Activated T-cell treated with anti-CD3 and anti-CD28 coated beads, Interleukin-2, amount 50 U/mL, for 4 hours (primary cell): ENCODE results near the gene ELP1. TPM values are rescaled to one million over a fixed set of nuclear protein-coding genes. Genes with fewer than 3 reads are reported as not detected.
A peak's percentile ranks its signal among the peaks of the same experiment; 100 is the strongest.
"Not testable (repeated sequence)": the region's sequence is repeated elsewhere in the genome, so short reads cannot be mapped to it uniquely, and the experiment has no call there.

Experiments
- ATAC-seq, 2 donors: fragments of 200-7000 bp; cut with Tn5 transposase; one replicate each; pipeline ENCODE4 v1.10.0; 2021
- DNase-seq: peaks from one replicate; pipeline ENCODE4 v3.0.0-alpha.2; 2020
- H3K27me3 Mint-ChIP-seq: one replicate; pipeline ENCODE4 v1.8.0; 2021; ENCODE audit warnings: low read depth, mixed read lengths
- H3K36me3 Mint-ChIP-seq: one replicate; pipeline ENCODE4 v1.8.0; 2022; ENCODE audit warnings: mixed read lengths; ENCODE audit not compliant: insufficient read depth
- H3K4me1 Mint-ChIP-seq: one replicate; pipeline ENCODE4 v1.8.0; 2021; ENCODE audit warnings: low read depth, mixed read lengths
- H3K4me3 Mint-ChIP-seq: one replicate; pipeline ENCODE4 v1.8.0; 2021; ENCODE audit warnings: mild to moderate bottlenecking, moderate library complexity, mixed read lengths
- H3K9me3 Mint-ChIP-seq: one replicate; pipeline ENCODE4 v1.8.0; 2021; ENCODE audit warnings: mixed read lengths
- total RNA-seq, 3 donors: library from RNA; stranded (reverse); gene quantifications; one replicate each; pipeline ENCODE4 v1.2.1, GENCODE V29; 2021

ELP1 gene
- total RNA-seq, 3 donors from 2014 or later: 30.1 to 33.2 (median 32.8) TPM

DNA sequence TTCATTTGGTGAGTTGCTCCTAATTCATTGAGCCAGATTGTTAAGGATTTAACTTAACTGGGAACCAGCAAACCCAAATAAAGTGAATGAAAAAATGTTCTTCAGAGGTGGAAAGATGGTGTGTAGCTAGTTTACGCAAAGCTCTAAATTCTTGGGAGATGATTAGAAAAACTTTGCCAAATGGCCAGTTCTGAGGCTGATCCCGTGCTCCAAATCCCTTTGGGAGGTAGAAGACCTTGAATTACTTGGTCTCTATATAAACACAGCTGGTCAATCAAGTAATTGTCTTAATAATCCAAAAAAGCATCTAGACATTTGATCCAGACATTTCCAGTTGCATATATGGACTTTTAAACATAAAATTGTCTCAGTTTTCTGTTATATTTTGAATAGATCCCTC, 89.5 kb downstream of the ELP1 start:
- Mint-ChIP-seq H3K27me3 (no peaks in the 10 kb centered on the region), H3K9me3 (no peaks in the 10 kb centered on the region), H3K4me1 (peaks cover 11% of the 10 kb centered on the region), H3K36me3 (no peaks in the 10 kb centered on the region), H3K4me3 (no peak overlapping the region)
- no peak for ATAC-seq
- DNase-seq: no peak

DNA sequence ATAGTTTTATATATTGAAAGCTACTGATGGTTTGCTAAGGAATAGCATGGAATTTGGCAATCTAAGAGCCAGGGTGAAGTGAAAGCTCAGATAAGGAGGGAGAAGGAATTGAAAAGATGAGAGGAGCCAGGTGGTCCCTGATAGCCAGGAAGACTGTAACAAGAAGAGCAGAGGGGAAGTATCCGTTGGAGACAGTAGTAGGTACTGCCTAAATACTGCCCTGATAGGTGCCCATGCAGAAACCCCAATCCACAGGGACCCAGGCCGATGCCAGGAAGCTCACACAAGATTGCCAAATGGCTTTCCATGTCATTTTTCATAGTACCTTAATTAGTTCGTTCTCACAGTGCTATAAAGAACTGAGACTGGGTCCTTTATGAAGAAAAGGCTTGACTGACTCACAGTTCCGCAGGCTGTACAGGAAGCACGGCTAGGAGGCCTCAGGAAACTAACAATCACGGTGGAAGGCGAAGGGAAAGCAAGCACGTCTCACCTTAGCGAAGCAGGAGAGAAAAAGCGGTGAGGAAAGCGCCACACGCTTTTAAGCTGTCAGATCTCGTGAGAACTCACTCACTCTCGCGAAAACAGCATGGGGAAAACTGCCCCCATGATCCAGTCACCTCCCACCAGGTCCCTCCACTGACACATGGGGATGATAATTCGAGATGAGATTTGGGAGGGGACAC, 91.2 kb downstream of the ELP1 start:
- peak overlapping the region; percentile 13 for H3K4me3 Mint-ChIP-seq
- H3K27me3 Mint-ChIP-seq: no peaks in the 10 kb centered on the region
- H3K4me1 Mint-ChIP-seq: peaks cover 11% of the 10 kb centered on the region
- DNase-seq (no peak), ATAC-seq (no peak)
- no peaks in the 10 kb centered on the region for H3K9me3 Mint-ChIP-seq
- no peaks in the 10 kb centered on the region for H3K36me3 Mint-ChIP-seq

DNA sequence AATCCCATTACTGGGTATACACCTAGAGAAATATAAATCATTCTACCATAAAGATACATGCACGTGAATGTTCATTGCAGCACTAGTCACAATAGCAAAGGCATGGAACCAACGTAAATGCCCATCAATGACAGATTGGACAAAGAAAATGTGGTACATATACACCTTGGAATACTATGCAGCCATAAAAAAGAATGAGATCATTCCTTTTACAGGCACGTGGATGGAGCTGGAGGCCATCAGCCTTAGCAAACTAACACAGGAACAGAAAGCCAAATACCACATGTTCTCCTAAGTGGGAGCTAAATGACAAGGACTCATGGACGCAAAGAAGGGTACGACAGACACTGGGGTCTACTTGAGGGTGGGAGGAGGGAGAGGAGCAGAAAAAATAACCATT, 94.4 kb downstream of the ELP1 start:
- DNase-seq, H3K36me3 Mint-ChIP-seq, H3K4me3 Mint-ChIP-seq, H3K27me3 Mint-ChIP-seq, ATAC-seq, H3K9me3 Mint-ChIP-seq: not testable (repeated sequence)
- H3K4me1 Mint-ChIP-seq: peaks cover 11% of the 10 kb centered on the region

DNA sequence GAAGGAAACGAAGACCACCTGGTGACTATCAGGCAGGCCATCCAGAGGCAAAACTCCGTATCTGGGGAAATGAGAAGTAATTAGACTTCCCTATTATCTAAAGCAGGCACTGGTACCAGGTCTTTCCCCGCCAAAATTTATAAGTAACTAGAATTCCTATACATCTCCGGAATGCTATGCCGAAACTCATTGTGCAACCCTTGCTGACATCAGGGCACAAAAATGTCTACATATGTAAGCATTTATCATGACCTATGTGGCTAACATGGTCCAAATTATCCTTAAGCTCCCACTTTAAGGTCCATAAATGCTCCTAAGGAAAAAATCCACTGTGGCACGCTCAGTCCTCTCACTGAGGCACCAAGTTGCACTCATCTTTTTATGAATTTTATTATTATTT, 95.9 kb downstream of the ELP1 start:
- DNase-seq (no peak), ATAC-seq (no peak)
- Mint-ChIP-seq H3K4me1 (peaks cover 9% of the 10 kb centered on the region), H3K9me3 (no peaks in the 10 kb centered on the region), H3K4me3 (no peak overlapping the region), H3K27me3 (no peaks in the 10 kb centered on the region), H3K36me3 (no peaks in the 10 kb centered on the region)

DNA sequence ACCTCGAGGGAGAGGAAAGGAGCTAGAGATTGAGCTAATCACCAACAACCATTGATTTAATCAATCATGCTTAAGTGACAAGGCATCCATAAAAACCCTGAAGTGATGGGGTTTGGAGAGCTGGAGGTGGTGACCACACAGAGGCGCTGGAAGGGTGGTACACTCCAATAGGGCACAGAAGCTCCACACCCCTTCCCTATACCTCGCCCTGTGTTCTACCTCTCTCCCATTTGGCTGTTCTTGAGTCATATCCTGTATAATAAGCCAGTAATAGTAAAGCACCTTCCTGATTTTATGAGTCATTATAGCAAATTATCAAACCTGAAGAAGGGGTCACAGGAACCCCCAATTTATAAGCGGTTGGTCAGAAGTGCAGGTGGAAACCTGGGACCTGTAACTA, 96.4 kb downstream of the ELP1 start:
- H3K4me3 Mint-ChIP-seq: no peak overlapping the region
- no peak for ATAC-seq
- no peaks in the 10 kb centered on the region for H3K27me3 Mint-ChIP-seq
- no peak for DNase-seq
- no peaks in the 10 kb centered on the region for H3K36me3 Mint-ChIP-seq
- peaks cover 4% of the 10 kb centered on the region for H3K4me1 Mint-ChIP-seq
- H3K9me3 Mint-ChIP-seq: no peaks in the 10 kb centered on the region

DNA sequence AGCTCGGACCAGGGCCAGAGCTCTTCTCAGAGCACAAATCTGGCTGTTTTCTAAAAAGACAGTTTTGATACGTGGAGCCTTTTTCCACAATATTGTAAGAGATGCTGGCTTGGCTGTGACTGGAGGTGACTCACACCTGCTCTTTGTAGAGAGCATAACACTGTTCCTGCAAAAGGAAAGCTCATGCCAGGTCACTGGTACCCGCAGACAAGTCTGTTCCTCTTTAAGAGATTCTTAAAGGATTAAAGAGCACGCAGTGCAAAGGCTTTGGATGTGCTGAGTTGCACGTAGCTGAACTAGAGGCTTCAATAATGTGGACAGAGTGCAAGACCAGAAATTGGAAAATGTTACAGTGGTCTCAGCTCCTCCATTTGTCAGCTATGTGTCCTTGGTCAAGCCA, 97.1 kb downstream of the ELP1 start:
- H3K4me3 Mint-ChIP-seq: no peak overlapping the region
- ATAC-seq (no peak), DNase-seq (no peak)
- H3K4me1 Mint-ChIP-seq: no peaks in the 10 kb centered on the region
- H3K36me3 Mint-ChIP-seq: no peaks in the 10 kb centered on the region
- H3K9me3 Mint-ChIP-seq: no peaks in the 10 kb centered on the region
- no peaks in the 10 kb centered on the region for H3K27me3 Mint-ChIP-seq

DNA sequence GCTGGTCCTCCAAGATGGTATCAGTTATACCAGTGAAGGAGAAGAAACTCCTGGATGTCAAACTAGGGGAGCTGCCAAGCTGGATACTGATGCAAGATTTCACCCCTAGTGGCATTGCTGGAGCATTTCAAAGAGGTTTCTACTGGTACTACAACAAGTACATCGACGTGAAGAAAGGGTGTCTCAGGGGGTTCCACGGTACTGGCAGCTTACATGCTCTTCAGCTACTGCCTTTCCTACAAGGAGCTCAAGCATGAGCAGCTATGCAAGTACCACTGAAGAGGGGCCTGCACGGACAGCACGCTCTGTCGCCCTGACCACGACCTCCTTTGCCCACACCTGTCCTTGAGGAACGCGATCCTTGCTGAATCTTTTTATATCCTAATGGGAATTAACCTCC, 97.6 kb downstream of the ELP1 start:
- no peaks in the 10 kb centered on the region for H3K36me3 Mint-ChIP-seq
- no peak overlapping the region for H3K4me3 Mint-ChIP-seq
- H3K9me3 Mint-ChIP-seq: no peaks in the 10 kb centered on the region
- DNase-seq: no peak
- no peaks in the 10 kb centered on the region for H3K4me1 Mint-ChIP-seq
- no peak for ATAC-seq
- H3K27me3 Mint-ChIP-seq: no peaks in the 10 kb centered on the region

DNA sequence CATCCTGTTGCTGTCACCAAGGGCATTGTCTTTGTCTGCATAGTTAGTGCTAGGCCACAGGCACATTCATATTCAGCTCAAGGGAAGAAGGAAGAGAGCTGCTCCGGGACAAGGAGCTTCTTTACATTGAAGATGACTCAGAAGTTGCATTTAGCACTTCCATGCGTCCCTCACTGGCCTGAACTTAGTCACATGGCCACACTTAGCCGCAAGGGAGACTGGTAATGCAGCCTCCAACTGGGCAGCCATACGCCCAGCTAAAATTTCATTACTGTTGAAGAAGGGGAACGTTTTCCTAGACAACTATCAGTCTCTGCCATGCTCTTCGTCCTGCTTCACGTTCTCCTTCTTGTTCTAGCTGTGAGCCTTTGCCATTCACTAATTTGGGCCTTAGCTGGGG, 98.1 kb downstream of the ELP1 start:
- no peak overlapping the region for H3K4me3 Mint-ChIP-seq
- DNase-seq: no peak
- H3K36me3 Mint-ChIP-seq: no peaks in the 10 kb centered on the region

DNA sequence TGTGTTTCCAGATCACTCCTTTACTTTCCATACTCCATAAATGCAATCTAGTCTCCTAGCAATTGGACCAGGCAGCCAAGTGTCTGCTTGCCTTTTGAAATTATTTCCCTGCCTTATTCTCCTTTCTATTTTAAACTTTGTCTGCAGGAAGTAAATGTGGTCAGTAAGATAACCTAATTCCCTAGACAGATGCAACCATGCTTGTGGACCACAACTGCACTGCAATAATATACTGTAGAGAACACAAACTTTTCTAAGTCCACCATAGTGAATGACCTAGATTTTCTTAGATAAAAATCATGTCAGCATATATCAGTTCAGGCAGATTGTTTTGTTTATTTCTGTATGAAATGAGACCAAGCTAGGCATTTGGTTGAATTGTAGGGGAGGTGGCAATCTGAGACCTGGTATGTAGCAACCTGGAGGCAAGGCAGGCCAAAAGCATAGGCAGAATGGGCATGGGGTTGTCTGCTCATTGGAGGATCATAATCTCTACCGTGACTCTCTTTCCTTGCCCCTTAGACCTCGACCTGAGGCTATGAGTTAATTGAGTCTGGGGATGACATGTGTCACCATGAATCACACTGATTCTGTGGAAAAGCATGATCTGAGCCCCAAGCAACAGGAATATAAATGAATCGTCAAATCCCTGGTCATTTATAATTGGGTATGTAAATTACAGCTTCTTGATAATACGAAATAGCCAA, 98.8 kb downstream of the ELP1 start:
- ATAC-seq (no peak), DNase-seq (no peak)
- no peaks in the 10 kb centered on the region for H3K9me3 Mint-ChIP-seq
- H3K36me3 Mint-ChIP-seq: no peaks in the 10 kb centered on the region
- no peak overlapping the region for H3K4me3 Mint-ChIP-seq
- H3K27me3 Mint-ChIP-seq: no peaks in the 10 kb centered on the region
- no peaks in the 10 kb centered on the region for H3K4me1 Mint-ChIP-seq

More for the DNA sequence above, 98.1 kb downstream of the ELP1 start:
- Mint-ChIP-seq H3K9me3 (no peaks in the 10 kb centered on the region), H3K4me1 (no peaks in the 10 kb centered on the region), H3K27me3 (no peaks in the 10 kb centered on the region)
- ATAC-seq: no peak

DNA sequence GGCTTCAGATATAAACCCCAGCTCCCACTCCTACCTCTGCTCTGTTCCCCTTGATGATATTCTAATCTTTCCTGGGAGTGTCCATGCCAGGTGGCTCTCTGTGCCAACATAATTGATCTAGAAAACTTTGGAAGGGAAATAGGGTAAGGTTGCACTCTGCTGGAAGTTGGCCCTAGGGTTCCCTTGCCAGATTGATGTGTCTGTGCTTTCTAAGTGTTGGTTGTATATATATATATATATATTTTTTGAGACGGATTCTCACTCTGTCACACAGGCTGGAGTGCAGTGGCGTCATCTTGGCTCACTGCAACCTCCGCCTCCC, 101.8 kb downstream of the ELP1 start:
- no peak for DNase-seq
- Mint-ChIP-seq H3K4me3 (no peak overlapping the region), H3K36me3 (no peaks in the 10 kb centered on the region), H3K4me1 (no peaks in the 10 kb centered on the region), H3K27me3 (no peaks in the 10 kb centered on the region), H3K9me3 (no peaks in the 10 kb centered on the region)
- ATAC-seq: no peak

DNA sequence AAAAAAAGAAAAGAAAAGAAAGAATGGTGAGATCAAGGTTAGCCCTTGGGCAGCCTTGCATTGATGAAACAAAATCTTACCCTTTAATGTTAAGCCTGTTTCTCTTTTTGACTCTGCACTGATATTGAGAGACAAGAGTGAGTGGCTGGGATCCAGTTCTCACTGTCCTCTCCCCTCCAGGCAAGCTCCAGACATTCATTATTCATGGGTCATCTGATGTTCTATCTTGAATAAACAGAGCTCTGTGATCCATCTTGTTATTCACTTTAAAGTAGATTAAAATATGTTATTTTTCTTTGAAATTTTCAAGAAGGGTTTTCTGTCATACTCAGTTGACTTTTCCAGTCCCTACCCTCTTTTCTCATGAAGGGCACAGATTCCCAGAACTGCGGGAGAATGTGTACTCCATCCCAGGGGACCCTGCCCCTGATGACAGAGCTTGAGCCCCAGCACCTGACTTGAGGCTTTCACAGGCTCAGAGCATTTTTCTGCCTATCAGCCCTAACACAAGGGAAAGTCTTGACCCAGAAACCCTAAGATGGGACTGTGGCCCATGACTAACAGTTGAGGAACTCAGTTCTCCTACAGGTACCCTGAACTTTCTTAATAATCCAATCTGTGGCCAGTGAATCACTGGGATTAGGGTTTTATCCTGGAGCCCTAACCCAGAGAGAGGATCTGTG, 102.3 kb downstream of the ELP1 start:
- H3K27me3 Mint-ChIP-seq: no peaks in the 10 kb centered on the region
- no peaks in the 10 kb centered on the region for H3K36me3 Mint-ChIP-seq
- no peaks in the 10 kb centered on the region for H3K9me3 Mint-ChIP-seq
- ATAC-seq (no peak), DNase-seq (no peak)
- H3K4me1 Mint-ChIP-seq: no peaks in the 10 kb centered on the region
- H3K4me3 Mint-ChIP-seq: no peak overlapping the region

DNA sequence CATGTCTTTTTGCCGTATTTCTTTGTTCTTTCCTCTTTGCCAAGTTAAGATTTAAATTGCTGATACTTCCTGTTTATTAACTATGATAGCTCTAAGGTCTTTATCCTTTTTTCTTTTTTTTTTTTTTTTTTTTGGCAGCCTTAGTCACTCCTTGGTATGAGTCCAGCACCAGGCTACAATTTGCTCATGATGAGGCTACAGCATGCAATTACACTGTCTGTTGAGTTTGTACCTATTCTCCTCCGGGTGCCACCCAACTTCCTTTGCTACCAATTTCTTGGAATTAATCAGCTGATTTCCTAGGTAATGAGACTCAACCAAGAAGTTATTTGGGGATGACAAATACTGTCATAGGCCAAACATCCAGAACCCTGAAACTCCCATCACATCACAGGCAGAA, 103.7 kb downstream of the ELP1 start:
- Mint-ChIP-seq H3K4me3 (no peak overlapping the region), H3K36me3 (no peaks in the 10 kb centered on the region), H3K9me3 (no peaks in the 10 kb centered on the region), H3K27me3 (peaks cover 3% of the 10 kb centered on the region), H3K4me1 (no peaks in the 10 kb centered on the region)
- ATAC-seq: no peak
- DNase-seq: no peak

DNA sequence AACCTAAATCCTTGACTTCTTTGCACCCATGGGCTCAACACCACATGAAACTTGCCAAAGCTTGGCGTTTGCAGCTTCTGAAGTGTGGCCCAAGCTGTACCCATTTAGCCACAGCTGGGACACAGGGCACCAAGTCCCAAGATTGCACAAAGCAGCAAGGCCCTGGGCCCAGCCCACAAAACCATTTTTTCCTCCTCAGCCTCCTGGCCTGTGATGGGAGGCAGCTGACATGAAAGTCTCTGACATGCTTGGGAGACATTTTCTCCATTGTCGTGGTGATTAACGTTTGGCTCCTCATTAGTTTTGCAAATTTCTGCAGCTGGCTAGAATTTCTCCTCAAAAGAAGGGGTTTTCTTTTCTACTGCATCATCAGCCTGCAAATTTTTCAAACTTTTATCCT, 110.1 kb downstream of the ELP1 start:
- Mint-ChIP-seq H3K27me3 (peaks cover 6% of the 10 kb centered on the region), H3K4me1 (no peaks in the 10 kb centered on the region), H3K9me3 (peaks cover 12% of the 10 kb centered on the region), H3K4me3 (no peak overlapping the region), H3K36me3 (peaks cover 3% of the 10 kb centered on the region)
- ATAC-seq (no peak), DNase-seq (no peak)
